OCI-LY7 (cell line): ENCODE data around the gene MUC5B.

Experiments
- EZH2phosphoT487 ChIP-seq: fragments of 200-600 bp; sonication (generic); IDR thresholded peaks from 2 replicates; pipeline ENCODE4 v1.6.1; 2018; ENCODE audit warnings: low read depth, borderline replicate concordance, mild to moderate bottlenecking, mixed run types, antibody characterized with exemption, low read length, moderate library complexity, mixed read lengths
- TF ChIP-seq, protein P1 (sequence below): fragments of 200-600 bp; sonication (generic); conservative IDR thresholded peaks from 2 replicates; pipeline ENCODE4 v1.5.1; 2014; ENCODE audit warnings: mild to moderate bottlenecking, antibody characterized with exemption, low read length, moderate library complexity, mixed read lengths

DNA sequence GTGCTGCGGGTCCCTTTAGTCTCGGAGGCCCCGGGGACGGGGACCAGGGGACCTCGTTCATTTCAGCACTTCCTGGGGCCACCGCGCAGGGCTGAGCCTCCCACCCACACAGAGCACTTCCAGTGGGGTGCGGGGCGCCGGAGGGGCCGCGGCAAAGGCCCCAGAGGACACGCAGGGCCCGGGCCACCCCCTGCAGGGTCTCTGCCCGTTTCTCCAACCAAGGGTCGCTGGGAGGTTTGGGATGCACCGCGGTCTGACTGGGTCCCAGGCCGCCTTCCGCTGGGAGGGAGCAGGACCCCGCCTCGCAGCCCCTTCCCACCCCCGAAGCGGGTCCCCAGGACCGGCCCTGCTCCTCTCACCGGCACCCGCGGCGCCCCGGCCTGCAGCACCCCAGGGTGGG, 49.1 kb downstream of the MUC5B start:
- TF ChIP-seq, protein P1, sequence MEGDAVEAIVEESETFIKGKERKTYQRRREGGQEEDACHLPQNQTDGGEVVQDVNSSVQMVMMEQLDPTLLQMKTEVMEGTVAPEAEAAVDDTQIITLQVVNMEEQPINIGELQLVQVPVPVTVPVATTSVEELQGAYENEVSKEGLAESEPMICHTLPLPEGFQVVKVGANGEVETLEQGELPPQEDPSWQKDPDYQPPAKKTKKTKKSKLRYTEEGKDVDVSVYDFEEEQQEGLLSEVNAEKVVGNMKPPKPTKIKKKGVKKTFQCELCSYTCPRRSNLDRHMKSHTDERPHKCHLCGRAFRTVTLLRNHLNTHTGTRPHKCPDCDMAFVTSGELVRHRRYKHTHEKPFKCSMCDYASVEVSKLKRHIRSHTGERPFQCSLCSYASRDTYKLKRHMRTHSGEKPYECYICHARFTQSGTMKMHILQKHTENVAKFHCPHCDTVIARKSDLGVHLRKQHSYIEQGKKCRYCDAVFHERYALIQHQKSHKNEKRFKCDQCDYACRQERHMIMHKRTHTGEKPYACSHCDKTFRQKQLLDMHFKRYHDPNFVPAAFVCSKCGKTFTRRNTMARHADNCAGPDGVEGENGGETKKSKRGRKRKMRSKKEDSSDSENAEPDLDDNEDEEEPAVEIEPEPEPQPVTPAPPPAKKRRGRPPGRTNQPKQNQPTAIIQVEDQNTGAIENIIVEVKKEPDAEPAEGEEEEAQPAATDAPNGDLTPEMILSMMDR: no peak
- TF ChIP-seq EZH2phosphoT487: no peak
